ENCODE results near the gene CKLF. TPM values are rescaled to one million over a fixed set of nuclear protein-coding genes. Genes with fewer than 3 reads are reported as not detected.

CKLF gene
- total RNA-seq, 1 experiment from 2014 or later, result 47.9 TPM

DNA sequence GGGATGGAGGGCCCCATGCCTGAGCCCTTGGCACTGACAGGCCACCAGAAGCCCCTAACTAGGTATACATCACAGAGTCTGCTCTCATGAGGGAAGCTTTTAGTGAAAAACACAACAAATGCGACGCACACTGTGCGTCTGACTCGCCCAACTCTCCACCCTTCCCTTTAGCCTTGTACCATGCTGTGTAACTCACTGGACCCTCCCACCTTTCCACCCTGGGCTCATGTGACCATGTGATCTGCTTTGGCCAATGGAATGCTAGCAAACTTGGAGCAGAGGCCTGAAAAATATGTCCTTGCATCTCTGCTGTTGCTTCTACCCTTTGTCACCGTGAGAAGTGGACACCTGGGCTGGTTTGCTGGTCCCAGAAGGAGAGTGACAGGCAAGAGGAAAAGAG, 24.1 kb upstream of the CKLF start:
- no peak overlapping the region for H3K4me3 ChIP-seq (ENCODE audit: low read depth, low read length, poor library complexity, severe bottlenecking)
- no peaks in the 10 kb centered on the region for H3K27me3 ChIP-seq (replicated peaks; ENCODE audit: insufficient read depth, low read depth, low read length, poor library complexity)
- no peaks in the 10 kb centered on the region for H3K9me3 ChIP-seq (ENCODE audit: low read depth, low read length, poor library complexity, severe bottlenecking)
- intact Hi-C loops (cut with micrococcal nuclease; ENCODE audit: unreplicated experiment), result no loop called here
- POLR2A ChIA-PET (ENCODE audit: low non-redundant PET), result no interaction called here
- CTCF ChIA-PET, result no interaction called here
- DNase-seq (ENCODE audit: low spot score), result no peak
- no TSS peak for BruUV-seq (replicated peaks)
- H3K4me1 ChIP-seq (ENCODE audit: insufficient read depth, low read length, poor library complexity, severe bottlenecking), result no peaks in the 10 kb centered on the region
- H3K27ac ChIP-seq (ENCODE audit: low read depth, low read length, poor library complexity, severe bottlenecking), result no peak overlapping the region
- no peaks in the 10 kb centered on the region for H3K36me3 ChIP-seq (ENCODE audit: insufficient read depth, low read length, poor library complexity, severe bottlenecking)
- TF ChIP-seq EZH2 (IDR thresholded peaks at IDR 0.05; ENCODE audit: borderline replicate concordance, low read depth, low read length, poor library complexity, severe bottlenecking), result no peak
- TF ChIP-seq CTCF (conservative IDR thresholded peaks at IDR 0.05; ENCODE audit: low read depth, low read length), result no peak

DNA sequence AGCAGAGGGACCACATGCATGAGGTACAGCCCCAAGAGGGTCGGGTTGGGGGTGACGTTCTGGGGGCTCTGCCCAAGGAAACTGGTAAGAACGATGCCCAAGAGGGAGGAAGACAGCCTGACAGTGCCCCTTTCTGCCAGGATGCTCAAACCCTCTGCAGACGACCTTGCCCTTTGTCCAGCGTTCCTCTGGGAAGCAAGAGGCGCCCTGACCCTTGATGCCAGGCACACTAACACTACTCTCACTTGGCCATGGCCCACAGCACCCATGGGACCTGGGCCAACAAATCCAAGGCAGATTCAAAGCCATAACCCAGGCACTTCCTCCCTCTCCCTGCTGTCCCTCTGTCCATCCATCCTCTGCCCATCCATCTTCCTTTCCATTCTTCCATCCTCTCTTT, 22.9 kb upstream of the CKLF start:
- CTCF ChIA-PET, result no interaction called here
- POLR2A ChIA-PET (ENCODE audit: low non-redundant PET), result no interaction called here

DNA sequence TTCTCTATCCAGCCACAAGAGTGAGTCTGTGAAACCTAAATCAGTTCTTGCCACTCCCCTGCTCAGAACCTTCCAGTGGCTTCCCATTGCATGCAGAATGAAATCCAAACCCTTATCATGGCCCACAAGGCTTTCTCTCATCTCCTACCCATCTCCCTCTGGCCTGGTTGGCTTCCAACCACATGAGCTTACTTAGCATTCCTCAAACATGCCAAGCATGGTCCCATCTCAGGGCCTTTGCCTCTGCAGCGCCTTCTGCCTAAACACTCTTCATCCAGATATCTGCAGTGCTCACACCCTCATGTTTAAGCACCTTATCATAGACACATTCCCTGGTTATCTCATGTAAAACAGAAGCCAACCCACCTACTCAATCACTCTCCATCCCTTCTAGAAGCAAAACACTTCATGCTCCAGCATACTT, 18.0 kb upstream of the CKLF start:
- Histone ChIP-seq H3K9me3 (ENCODE audit: low read depth, low read length, poor library complexity, severe bottlenecking) (no peaks in the 10 kb centered on the region), H3K36me3 (ENCODE audit: insufficient read depth, low read length, poor library complexity, severe bottlenecking) (no peaks in the 10 kb centered on the region), H3K27me3 (replicated peaks; ENCODE audit: insufficient read depth, low read depth, low read length, poor library complexity) (no peaks in the 10 kb centered on the region), H3K4me1 (ENCODE audit: insufficient read depth, low read length, poor library complexity, severe bottlenecking) (no peaks in the 10 kb centered on the region), H3K4me3 (ENCODE audit: low read depth, low read length, poor library complexity, severe bottlenecking) (no peak overlapping the region), H3K27ac (ENCODE audit: low read depth, low read length, poor library complexity, severe bottlenecking) (no peak overlapping the region)
- no peak for TF ChIP-seq CTCF (conservative IDR thresholded peaks at IDR 0.05; ENCODE audit: low read depth, low read length)
- no peak for TF ChIP-seq EZH2 (IDR thresholded peaks at IDR 0.05; ENCODE audit: borderline replicate concordance, low read depth, low read length, poor library complexity, severe bottlenecking)
- no peak for DNase-seq (ENCODE audit: low spot score)
- BruUV-seq (replicated peaks), result no TSS peak
- ChIA-PET POLR2A (ENCODE audit: low non-redundant PET) (no interaction called here), CTCF (no interaction called here)
- intact Hi-C loops (cut with micrococcal nuclease; ENCODE audit: unreplicated experiment), result no loop called here

More for the DNA sequence above, 22.9 kb upstream of the CKLF start:
- no peak overlapping the region for H3K27ac ChIP-seq (ENCODE audit: low read depth, low read length, poor library complexity, severe bottlenecking)
- H3K27me3 ChIP-seq (replicated peaks; ENCODE audit: insufficient read depth, low read depth, low read length, poor library complexity), result no peaks in the 10 kb centered on the region
- H3K4me1 ChIP-seq (ENCODE audit: insufficient read depth, low read length, poor library complexity, severe bottlenecking), result no peaks in the 10 kb centered on the region
- no TSS peak for BruUV-seq (replicated peaks)
- H3K36me3 ChIP-seq (ENCODE audit: insufficient read depth, low read length, poor library complexity, severe bottlenecking), result no peaks in the 10 kb centered on the region
- DNase-seq (ENCODE audit: low spot score), result no peak
- no peaks in the 10 kb centered on the region for H3K9me3 ChIP-seq (ENCODE audit: low read depth, low read length, poor library complexity, severe bottlenecking)
- intact Hi-C loops (cut with micrococcal nuclease; ENCODE audit: unreplicated experiment), result no loop called here
- H3K4me3 ChIP-seq (ENCODE audit: low read depth, low read length, poor library complexity, severe bottlenecking), result no peak overlapping the region
- no peak for TF ChIP-seq CTCF (conservative IDR thresholded peaks at IDR 0.05; ENCODE audit: low read depth, low read length)

Measured in A673 (cell line).